ENCODE results near the gene ARL13A.
"Not testable (repeated sequence)": the region's sequence is repeated elsewhere in the genome, so short reads cannot be mapped to it uniquely, and the experiment has no call there.

The ARL13A gene

DNA sequence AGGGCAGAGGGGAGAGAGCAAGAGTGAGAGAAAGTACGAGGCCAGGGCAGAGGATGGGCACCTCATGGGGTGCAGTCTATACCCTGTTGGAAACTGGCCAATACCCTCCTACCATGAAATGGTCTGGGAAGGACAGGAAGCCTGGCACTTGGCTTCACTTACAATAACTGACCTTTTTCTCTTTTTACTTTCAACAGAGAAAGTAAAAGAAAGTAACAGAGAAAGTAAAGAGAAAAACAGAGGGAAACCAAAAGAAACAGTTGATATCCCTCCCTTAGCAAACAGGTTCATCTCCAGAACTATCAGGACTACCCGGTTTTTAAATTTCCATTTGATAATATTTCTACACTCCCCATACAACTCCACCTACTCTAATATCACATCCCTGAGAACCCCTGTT lies 20.6 kb downstream of the ARL13A start:
- DNase-seq (ENCODE audit: low read depth in 2 of 2): no peak

DNA sequence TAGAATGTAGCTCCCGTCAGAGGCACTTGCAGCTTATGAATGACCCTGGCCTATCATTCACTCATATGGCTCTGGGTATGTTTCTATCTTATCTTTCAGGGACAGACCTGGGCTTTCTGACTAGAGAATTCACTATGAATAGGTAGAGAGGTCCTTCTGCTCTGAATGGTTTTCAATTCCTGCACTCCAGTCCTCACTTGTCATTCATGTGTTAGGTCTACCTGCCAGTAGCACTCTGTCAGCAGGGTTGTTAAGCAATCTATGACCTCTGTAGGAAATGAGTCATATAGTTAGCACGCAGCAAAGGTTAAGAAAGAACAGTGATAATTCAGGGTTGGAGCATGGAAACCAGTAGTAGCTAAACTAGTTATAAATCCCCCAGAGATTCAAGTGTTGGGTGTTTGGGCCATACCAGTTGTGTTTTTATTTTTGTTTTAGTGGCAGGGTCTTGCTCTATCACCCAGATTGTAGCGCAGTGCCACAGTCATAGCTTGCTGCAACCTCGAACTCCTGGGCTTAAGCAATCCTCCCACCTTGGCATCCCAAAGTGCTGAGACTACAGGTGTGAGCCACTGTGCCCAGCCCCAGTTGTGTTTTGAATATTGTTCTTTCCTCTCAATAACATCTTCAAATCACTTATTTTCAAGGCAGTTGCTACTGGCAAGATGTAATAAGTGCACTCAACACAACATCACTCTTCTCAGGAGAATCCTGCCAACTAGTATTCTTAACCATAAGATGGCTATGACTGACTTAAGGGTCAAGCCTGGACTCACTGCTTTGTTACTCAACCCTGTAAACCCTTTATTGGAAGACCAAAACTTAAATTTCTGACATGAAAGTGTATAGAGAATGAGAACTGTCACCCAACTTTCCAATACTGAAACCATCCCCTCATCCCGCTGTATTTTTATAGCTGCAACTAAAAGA lies 25.1 kb downstream of the ARL13A start:
- DNase-seq (ENCODE audit: low read depth in 2 of 2): no peak

DNA sequence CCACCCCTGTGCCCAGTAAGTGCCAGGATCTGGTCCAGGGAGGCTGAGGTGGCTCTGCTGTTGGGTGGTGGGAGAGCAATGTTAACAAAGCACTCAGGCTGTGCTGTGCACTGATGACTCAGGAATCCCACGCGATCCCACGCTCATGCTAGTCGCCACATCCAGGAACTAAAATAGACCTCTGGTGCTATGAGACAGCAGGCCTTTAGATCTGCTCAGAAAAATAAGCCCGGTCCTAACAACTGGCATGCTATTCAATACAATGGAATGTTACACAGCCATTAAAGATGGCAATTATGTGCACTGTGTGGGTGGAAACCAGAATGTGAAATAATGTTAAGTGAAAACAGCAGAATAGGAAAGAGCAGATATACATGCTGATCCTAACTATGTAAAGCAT lies 26.0 kb downstream of the ARL13A start:
- peak; percentile 31 to 33 for DNase-seq (ENCODE audit: low read depth in 2 of 2)

DNA sequence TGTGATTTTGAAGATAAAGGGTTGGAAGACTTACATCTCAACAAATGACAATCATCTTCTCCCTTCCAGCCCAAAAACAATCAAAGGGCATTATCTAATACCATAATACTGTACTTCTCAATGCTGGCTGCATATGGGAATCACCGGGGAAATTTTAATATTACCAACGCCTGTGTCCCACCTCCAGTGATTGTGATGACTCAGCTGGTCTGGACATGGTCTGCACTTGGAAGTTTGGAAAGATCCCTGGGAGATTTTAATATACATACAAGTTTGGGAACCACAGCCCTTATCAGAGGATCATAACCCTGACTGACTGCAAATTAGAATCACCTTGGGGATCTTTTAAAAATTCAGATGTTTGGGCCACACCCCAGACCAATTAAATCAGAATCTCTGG lies 29.9 kb downstream of the ARL13A start:
- no peak for DNase-seq (ENCODE audit: low read depth in 2 of 2)

DNA sequence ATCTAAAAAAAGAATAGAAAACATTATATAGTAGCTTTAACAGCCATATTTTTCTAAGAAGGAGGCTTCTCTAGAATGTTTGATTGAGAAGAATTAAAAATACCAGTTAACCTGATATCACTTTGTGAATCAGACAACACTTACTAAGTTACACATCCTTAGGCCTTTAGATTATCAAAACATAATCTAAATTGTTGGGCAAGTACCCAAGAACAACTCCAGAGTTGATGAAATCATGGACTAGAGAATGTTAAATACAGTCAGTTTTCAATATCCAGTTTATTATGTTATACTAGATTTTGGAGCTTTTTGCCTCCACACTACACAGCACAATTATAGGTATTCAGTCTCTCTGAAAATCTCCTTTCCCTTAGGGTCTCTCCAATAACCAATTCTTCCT lies 39.6 kb downstream of the ARL13A start:
- DNase-seq (ENCODE audit: low read depth in 2 of 2): no peak

DNA sequence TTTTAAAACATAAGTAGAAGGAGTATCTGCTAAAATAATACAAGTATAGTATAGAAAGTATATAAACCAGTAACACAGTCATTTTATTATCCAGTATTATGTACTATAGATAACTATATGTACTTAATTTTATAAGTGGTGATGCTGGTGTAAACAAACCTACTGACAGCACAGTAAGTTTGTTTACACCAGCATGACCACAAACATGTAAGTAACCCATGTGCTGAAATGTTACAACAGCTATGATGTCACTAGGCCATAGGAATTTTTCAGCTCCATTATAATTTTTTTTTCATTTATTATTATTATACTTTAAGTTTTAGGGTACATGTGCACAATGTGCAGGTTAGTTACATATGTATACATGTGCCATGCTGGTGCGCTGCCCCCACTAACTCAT lies 42.5 kb downstream of the ARL13A start:
- not testable (repeated sequence) for DNase-seq (ENCODE audit: low read depth in 2 of 2)

DNA sequence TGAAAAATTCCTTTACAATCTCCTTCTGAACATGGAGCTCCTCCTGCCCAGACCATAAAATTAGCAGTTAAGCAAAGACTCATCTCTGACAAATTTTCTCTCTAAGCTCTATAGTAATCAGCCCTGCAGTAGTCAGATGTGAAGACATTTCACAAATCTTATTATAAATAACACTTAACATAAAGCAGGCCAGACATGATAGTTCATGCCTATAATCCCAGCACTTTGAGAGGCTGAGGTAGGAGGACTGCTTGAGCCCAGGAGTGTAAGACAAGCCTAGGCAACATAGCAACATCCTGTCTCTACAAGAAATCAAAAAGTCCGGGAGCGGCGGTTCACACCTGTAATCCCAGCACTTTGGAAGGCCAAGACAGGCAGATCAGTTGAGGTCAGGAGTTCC lies 52.5 kb downstream of the ARL13A start:
- DNase-seq (ENCODE audit: low read depth in 2 of 2): no peak

DNA sequence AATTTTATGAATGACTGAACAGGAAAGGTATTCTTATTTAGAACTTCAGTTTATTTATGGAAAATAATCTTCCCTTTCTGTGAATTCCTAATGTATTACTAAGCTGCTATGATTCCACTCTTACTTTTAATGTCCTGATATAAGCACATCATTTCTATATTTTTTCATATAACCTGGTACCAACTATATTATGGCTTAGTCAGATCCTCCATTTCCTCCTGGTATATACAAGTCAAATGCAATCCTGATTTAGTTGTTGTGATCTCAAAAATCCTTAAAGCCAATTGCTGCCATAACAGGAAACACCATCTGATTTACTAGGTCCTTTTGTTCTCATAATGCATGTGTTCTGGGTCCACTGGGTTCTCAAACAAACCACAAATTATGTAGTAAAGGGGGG lies 55.6 kb downstream of the ARL13A start:
- DNase-seq (ENCODE audit: low read depth in 2 of 2): no peak

DNA sequence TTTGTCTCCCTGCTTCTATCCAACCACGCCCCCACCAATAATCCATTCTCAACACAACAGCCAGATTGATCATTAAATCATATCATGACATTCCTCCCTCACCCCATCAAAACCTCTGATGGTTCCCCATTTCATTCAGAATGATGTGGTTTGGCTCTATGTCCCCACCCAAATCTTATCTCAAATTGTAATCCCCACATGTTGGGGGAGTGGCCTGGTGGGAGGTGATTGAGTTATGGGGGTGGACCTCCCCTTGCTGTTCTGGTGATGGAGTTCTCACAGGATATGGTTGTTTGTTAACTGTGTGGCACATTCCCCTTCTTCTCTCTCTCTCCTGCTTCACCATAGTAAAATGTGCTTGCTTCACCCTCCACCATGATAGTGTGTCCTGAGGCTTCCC lies 59.1 kb downstream of the ARL13A start:
- no peak for DNase-seq (ENCODE audit: low read depth in 2 of 2)

DNA sequence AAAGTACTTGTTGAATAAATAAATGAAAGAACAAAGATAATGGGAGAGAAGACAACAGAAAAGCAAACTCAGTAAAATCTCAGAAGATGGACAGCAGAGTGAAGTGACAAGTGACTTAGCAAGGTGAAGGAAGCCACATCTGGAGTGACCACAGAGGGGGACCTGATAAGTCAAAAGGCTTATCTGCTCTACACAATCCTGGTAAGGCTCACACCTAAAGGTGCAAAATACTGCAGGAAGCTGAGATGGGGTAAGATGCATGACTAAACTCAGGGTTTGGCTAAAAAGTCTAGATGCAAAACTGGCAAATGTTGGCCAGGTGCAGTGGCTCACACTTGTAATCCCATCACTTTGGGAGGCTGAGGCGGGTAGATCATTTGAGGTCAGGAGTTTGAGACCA lies 60.2 kb downstream of the ARL13A start:
- DNase-seq (ENCODE audit: low read depth in 2 of 2): no peak

DNA sequence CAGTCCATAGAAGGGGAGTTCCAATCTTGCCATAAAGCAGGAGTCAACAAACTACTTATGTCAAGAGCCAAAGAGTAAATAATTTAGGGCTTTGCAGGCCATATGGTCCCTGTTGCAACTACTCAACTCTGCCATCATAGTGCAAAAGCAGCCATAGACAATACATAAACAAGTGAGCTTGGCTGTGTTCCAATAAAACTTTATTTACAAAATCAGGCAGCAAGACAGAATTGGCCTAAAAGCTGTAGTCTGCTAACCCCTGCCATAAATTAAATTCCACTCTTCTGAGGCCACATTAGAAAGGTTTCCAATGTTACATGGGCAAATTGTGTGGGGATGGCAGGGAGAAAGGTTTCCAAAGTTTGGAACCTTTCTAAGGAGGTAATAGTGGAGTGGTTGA lies 67.7 kb downstream of the ARL13A start:
- DNase-seq (ENCODE audit: low read depth in 2 of 2): no peak

DNA sequence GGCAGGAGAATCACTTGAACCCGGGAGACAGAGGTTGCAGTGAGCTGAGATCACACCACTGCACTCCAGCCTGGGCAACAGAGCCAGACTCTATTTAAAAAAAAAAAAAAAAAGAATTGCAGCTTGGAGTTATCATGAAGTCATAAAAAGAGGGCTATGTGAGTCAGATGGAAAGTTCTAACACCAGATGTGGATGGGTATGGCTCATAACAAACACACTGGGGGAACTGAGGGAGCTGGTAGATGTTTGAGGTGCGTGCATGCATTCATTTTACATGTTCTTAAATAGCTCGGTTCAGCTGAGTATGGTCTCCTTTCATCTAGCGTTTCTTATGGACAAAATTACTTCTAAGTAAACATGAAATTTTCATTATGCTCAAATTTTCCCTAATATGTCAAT lies 70.7 kb downstream of the ARL13A start:
- no peak for DNase-seq (ENCODE audit: low read depth in 2 of 2)
